ENCODE measurements around the gene FAM131A.
"Not testable (repeated sequence)": the region's sequence is repeated elsewhere in the genome, so short reads cannot be mapped to it uniquely, and the experiment has no call there.

The FAM131A gene

GRCh38 chr3:184317201-184317600 is 20.2 kb upstream of the FAM131A start:
- DNase-seq: no peak

- peak; percentile 44 to 50 for DNase-seq
Observed at GRCh38 chr3:184320104-184320445, 17.3 kb upstream of the FAM131A start.

GRCh38 chr3:184321666-184322065 is 15.7 kb upstream of the FAM131A start:
- DNase-seq: no peak

GRCh38 chr3:184322731-184323487 is 14.5 kb upstream of the FAM131A start:
- peak in 1 of 2 donors; percentile 25 for DNase-seq

GRCh38 chr3:184323696-184324095 is 13.7 kb upstream of the FAM131A start:
- no peak for DNase-seq

GRCh38 chr3:184325269-184325668 is 12.1 kb upstream of the FAM131A start:
- no peak for DNase-seq

- no peak for DNase-seq
Observed at GRCh38 chr3:184325715-184326369, 11.6 kb upstream of the FAM131A start.

GRCh38 chr3:184327171-184327570 is 10.2 kb upstream of the FAM131A start:
- no peak for DNase-seq

- DNase-seq: no peak
Observed at GRCh38 chr3:184328516-184328915, 8.9 kb upstream of the FAM131A start.

- DNase-seq: no peak
Observed at GRCh38 chr3:184332370-184333090, 4.9 kb upstream of the FAM131A start.

GRCh38 chr3:184333190-184333589 is 4.2 kb upstream of the FAM131A start:
- DNase-seq: no peak

- DNase-seq: no peak
Observed at GRCh38 chr3:184333700-184334099, 3.7 kb upstream of the FAM131A start.

GRCh38 chr3:184334470-184335158 is 2.8 kb upstream of the FAM131A start:
- DNase-seq: peak; percentile 10 to 11

- DNase-seq: no peak
Observed at GRCh38 chr3:184335291-184335660, 2.1 kb upstream of the FAM131A start.

- DNase-seq: peak; percentile 45 to 82
Observed at GRCh38 chr3:184335661-184336546, 1.5 kb upstream of the FAM131A start.

GRCh38 chr3:184336547-184337398 is 627 bp upstream of the FAM131A start:
- DNase-seq: no peak

- no peak for DNase-seq
Observed at GRCh38 chr3:184337981-184338380, 581 bp downstream of the FAM131A start.

- DNase-seq: no peak
Observed at GRCh38 chr3:184338511-184338945, 1.1 kb downstream of the FAM131A start.

GRCh38 chr3:184339001-184339400 is 1.6 kb downstream of the FAM131A start:
- no peak for DNase-seq

GRCh38 chr3:184339451-184340135 is 2.2 kb downstream of the FAM131A start:
- not testable (repeated sequence) for DNase-seq

GRCh38 chr3:184341925-184342324 is 4.5 kb downstream of the FAM131A start:
- no peak for DNase-seq

Measured in bone marrow (tissue), 2 donors.